Hematopoietic multipotent progenitor cell treated with erythropoietin and hydrocortisone succinate and interleukin-3 and kit ligand, for 17 days (in vitro differentiated cells): Measurements from ENCODE around the gene C1orf198.

Experiments used
- DNase-seq: peaks from one replicate; pipeline ENCODE4 v3.0.0-alpha.2; 2015; ENCODE audit warnings: low spot score

C1orf198 gene

DNA sequence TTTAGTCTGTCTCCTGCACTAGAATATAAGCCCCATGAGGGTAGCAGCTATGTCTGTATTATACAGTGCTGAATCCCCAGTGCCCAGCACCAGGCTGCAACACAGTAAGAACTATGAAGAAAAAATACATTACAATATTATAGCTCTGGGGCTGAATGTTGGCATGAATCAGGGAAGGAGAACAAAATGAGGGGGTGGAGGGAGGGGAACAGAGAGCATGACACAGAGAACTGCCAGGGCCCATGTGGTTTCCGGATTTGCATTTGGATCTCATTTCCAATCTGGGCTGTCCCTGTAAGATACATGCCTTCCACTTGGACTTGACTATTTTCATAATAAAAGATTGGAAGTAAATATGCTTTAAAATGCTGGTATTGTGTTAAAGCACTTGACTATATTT is 35.8 kb downstream of the C1orf198 start:
- DNase-seq, result no peak

DNA sequence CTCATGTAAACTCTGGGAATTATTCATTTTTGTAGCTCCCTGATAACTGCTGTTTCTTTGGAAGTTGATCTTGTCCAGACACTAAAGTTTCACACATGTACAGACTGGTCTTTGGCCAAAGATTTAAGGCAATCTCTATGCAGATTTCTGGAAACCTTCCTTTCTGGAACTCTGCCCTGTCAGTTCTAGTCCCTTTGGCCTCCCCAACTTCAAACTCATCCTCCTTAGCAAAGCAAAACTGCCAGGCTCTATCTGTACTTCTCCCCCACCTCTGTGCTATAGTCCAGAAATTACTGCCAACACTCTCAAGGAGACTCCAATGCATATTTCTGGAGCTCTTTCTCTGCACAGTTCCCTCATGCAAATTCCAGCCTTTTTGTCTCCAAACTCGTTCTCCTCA is 36.5 kb downstream of the C1orf198 start:
- no peak for DNase-seq

DNA sequence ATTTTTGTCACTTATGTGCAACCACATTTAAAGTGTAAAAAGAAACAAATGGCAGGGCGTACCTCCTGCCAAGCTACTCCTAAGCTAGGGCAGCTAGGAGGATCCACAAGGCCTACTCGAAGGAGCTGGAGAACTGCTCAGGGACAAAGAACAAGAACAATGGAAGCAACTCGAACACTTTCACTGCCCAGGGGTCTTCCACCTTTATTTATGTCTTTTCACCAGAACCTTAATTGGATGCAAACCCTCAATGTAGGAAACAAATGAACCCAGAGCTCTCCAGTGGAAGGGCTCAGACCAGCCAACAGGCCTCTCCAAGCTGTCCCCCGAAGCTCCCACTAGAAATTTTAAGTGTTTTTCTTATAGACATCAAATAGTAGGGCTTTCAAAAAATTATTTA is 39.9 kb downstream of the C1orf198 start:
- DNase-seq, result no peak

DNA sequence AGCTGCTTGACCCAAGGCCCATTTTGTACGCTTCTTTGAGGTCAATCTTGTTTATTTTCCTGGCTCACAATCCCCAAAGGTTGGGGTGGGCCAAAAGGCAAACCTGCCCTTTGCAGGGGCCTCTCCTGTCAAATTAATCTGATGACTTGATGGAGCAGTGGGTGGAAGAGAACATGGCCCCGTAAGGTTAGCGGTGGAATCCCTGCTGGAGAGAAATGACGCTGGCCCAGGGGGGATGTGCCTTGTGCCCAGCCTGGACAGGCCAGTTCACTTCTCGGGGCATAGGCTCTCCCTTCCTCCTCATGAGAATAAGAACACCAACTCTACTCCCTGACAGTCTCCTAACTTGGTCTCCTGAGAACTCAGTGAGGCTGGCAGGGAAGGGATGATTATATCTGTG is 40.5 kb downstream of the C1orf198 start:
- DNase-seq, result no peak

DNA sequence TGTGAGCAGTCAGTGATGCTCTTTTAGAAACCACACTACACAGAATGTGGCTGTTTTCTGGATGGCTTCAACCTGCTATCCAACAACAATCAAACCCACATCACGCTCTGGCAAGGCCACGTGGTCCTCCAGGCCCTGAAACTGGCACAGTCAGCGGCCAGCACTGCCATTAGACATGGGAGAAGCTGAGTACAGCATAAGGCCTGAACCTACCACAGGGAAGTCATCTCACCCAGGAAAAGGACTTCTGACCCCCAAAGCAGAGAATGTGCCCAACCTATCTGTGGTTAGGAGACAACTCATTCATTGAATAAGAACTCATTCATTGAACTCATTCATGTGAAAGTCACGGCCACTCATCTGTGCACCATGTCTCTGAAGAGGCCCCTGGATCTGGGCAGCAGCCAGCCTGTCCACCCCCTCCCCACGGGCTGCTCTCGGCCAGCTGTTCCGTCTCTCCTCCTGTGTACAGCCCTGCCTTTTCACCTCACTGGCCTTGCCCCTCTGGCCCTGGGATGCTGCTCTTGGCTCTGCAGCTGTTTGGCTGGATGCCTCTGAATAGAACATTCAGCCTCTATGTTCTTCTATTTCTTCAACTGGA is 41.1 kb downstream of the C1orf198 start:
- DNase-seq, result no peak

DNA sequence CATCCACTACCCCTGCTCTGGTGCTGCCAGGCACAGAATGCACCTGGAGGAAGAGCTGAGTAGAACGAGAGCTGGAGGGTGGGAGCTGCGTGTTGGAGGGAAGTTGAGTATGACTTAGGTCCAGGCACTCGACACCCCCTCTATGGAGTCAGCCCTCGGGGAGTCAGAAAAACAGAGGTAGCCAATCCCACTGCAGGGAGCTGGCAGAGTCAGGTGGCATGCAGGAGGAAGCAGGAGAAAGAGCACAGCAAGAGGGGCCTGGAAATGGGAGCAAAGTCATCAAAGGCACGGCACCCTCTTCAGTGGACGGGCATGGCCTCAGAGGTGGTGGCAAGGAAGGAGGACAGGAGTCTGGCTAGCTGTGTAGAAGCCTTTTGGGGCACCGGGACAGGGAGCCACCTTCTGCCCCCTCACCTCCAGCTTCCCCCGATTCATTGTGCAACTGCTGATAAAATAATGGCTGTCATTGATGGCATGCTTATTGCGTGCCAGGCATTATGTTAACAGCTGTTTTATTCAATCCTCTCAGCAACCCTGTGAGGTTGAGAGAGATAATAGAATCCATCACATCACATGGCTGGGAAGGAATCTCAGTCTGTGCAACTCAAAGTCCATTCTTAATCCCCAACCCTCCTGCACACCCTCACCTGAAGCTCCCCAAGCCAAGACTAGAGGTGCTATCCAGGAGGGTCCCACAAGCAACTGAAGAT is 42.0 kb downstream of the C1orf198 start:
- DNase-seq, result no peak

DNA sequence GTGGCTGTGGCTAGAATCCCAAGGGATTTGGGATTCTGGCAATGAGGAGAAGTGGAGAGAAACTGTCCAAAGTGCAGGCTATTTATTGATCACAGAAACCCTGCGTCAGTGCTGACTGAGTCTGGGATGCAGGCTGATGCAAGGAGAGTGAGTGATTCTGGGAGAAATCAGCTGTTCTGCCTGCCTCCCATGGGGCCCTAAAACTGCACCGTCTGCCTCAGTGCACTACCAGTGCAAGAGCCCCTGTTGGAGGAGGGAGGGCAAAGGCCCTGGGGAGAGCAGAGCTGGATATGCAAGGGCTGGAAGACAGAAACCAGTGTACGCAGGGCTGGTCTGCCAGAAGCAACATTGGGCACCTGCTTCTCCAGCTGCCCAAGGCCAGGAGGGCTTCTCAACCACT is 42.6 kb downstream of the C1orf198 start:
- no peak for DNase-seq

DNA sequence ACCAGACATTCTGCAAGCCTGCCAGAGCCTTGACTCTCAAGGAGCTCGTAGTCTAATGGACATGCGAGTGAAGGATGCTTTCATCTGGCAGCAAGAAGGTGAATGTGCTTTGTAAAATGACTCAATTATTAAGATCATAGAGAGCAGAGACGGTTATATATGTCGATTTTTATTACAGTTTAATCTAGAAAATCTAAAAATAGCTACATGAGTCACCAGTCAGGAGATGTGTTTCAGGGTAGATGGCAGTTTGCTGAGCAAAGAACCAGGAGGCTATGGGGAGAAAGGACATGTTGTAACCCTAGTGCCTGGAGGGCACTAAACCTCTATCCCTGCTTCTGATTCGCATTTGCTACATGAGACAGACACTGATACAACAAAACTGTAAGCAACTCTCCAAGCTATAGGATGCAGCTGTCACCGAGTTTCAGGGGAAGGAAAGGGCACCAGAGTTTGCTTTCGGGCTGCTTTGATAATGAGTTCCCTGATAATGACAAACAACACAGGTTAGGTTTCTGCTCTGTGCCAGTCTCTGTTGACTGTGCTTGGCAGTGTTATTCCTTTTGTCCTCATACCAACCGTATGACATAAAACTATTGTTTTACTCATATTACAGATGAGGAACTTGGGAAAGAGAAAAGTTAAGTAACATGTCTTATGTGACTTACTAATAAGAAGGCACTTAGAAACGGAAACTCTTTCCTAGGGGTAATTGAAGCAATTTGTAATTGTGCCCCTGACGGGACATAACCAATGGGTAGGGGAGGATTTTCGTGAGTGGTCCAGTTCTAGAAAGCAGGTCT is 43.2 kb downstream of the C1orf198 start:
- no peak for DNase-seq

DNA sequence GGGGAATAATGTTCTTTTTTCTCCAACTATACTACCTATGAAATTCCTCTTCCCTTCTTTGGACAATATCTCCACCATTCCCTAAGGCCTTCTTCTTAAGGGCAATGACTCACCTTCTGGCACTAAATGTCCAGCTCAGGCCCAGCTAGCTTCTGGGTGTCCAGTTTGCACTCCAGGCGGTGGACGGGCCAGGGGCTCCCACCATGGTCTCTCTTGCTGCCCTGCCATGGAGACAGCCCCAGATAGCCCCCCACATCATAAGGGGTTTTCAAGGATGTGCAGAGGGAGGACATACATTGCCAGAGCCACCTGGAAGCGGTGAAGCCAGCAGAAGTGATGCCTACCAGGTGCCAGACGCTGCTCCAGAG is 43.8 kb downstream of the C1orf198 start:
- DNase-seq, result no peak

DNA sequence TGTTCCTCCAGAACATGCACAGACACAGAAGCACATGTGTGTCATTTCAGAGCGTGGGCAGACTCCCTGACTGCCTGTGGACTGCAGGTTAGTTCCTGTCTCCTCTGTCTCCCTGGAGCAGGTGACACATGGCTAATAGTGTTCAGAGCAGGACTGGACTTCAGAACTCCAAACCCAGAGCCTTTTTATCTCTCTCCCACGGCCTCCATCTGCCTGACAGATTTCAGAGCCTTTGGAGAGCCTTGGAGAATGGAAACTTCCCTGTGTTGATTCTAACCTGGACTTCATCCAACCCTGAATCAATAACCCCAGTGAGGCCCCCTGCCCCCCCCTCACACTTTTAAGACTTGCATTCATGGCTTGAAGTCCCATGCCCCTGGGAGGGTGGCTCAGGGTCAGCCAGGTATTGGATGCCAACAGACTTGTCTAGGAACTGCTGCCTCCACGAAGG is 44.4 kb downstream of the C1orf198 start:
- no peak for DNase-seq

DNA sequence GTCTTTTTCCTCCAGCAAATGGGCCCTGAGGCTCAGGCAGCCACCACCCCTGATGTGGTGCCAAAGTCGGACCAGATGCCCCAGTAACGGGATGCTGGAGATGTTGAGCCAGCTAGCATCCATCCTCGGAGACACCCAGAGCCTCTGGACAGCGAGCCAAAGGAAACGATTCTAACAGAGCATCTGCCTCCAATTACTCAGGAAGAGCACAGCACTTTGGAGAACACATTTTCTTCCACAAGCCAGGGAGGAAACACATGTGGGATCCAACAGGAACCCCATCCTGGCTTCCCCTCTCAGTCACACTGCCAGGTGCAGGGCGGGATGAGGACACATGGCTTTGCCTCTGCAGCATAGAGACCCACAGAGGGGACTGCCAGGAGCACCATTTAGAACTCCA is 44.9 kb downstream of the C1orf198 start:
- no peak for DNase-seq

DNA sequence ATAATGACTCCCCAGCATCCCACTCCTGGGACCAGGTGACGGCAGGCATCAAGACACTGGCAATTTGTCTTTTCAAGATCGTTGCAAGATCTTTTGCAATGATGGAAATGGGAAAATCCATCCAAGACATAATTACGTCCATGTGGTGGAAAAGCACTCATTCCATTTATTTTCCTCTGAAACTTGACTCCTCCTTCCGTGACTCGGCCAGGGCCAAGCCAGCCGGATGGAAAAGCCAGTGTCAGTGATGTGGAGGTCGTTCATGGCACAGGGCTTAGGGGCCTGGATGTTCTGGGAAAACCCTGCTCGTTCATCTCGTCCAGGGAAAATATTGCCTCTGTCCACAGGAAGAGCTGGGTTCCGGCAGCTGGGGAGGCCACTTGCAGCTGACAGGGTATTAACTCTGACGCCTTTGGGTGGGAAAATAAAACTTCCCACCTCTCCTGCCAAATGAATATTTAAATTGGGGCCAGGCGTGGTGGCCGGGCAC is 46.2 kb downstream of the C1orf198 start:
- no peak for DNase-seq

DNA sequence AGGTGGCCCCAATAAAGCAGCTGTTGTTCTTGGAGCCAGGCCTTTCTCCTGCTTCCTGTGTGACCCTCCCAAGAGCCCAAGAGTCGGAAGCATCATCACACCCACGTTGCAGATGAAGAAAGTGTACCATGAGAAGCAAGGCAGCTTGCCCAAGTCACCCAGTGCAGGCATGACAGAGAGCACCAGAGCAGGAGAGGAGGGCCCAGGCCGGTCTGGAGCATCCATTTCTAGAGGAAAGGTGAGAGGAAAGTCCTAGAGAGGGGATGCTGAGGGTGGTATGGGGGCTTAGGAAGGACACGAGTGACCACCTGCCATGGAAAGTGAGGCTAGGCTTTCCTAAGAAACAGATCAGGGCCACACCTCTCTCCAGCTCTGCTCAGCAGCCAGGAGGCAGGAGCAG is 47.0 kb downstream of the C1orf198 start:
- no peak for DNase-seq

DNA sequence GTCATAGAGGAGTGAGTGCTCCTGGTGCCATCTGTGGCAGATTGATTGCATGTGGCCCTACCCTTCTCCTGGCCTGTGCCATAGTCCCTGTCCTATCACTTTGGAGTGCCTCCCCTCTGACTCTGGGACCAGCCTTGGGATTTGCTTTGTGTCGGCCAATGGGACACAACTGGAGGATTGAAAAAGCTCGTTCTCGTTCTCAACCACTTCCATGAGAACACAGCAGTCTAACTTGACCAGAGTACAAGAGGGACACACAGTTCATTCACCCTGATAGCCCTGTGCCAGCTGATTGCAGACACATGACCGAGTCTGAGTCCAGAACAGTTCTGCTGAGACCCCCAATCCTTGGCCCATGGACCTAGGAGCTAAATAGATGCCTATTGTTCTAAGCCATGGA is 47.8 kb downstream of the C1orf198 start:
- no peak for DNase-seq

DNA sequence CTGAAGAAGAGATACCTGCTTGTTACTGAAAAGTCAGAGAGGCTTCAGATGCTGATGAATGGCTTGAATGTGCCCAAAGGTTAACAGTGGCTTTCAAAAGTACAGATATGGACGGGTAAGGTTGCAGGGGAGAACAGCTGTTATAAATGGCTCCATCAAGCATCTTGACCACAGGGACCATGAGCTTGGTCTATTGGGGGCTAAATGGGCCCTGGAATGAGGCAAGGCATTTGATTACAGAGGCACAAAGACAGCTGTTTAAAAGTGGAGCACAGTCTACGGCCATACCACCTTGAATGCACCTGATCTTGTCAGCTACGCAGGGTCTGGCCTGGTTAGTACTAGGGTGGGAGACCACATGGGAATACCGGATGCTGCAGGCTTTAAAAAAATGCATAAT is 48.3 kb downstream of the C1orf198 start:
- no peak for DNase-seq

DNA sequence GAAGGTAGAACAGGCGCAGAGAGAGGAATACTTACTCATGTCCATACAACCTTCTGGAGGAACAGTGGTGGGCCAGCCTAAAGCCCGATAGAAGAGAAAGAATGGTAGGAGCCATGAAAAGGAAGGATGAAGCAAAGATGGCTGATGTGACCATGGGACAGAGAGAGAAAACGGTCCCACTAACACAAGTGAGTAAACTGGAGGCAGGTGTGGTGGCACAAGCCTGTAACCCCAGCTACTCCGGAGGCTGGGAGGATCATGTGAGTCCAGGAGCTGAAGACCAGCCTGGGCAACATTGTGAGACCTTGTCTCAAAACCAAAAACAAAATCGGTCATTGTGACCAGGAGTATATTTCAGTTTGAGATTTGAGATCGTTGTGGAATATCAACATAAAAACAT is 49.4 kb downstream of the C1orf198 start:
- no peak for DNase-seq

DNA sequence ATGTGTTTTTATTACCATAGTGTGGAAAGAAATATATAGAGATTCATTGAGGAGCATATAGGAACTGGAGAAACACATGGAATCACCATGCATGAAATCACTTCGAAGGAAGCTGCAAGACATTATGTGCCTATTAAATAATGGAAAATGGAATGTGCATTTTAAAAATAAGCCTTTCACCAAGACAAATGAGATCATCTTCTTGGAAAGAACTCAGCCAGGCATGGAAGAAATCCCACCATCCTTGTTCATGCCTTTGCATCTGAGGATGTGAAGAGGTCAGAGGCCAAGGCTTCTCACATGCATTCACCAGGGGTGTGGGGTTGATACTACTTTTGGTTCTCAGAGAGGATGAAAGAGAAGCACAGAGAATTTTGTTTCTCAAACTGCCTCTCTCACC is 50.0 kb downstream of the C1orf198 start:
- DNase-seq, result no peak

DNA sequence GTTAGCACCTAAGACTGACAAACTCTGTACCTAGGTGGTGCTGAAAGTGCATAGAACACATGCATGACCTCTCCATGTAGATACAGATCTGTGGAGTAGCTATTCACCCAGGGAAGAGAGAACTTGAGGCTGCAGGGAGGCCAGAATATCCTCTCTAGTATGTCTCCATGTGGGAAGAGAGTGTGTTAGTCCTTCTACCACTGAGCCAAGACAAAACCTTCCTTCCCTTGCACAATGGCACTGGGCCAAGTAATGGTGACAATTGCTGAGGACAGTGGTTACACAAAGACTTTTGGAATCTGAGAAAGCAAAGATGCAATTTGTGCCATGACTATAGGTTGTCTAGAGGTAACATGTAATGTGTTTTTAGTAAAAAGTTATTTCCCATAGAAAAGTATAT is 52.3 kb downstream of the C1orf198 start:
- no peak for DNase-seq

DNA sequence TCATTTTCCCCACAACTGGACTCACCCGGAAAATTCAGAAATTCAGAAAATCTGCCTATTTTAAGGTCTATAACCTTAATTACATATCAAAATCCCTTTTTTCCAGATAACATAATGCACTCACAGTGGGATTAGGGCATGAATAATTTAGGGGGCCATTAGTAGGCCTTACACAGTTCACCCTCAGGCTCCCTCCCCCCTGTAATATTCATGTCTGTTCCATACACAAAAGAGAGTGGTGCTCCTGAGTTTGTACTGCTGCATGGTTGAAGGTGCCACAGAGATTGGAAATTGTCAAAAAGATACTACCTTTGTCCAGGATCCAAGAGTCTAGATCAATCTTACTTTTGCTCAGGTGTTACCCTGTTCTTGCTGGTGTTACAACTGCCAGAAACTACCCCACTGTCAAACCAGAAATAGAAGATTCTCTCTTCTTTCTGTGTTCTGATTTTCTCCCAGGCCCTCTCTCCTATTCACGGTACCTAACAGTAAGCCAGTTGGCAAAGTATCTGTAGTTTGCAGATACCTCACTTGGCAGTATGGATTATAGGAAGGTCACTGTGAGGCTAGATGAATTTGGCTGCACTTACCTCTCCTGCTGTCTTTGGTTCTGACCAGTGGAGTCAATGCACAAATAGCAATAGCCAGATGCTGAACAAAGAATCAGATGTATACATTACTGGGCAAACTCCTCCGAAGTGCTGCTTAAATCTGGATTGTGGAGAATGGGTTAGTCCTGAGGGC is 53.2 kb downstream of the C1orf198 start:
- no peak for DNase-seq

DNA sequence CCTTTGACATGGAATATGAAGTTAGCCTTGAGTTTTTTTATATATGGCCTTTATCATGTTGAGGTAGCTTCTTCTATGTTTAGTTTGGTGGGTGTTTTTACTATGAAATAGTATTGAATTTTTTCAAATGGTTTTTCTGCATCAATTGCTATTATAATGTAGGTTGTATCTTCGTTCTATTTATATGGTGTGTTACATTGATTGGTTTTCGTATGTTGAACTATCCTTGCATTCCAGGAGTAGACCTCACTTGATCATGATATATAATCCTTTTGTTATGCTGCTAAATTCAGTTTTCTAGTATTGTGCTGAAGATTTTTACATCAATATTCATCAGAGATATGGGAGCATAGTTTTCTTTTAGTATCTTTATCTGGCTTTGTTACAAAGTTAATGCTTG is 55.8 kb downstream of the C1orf198 start:
- DNase-seq, result no peak

DNA sequence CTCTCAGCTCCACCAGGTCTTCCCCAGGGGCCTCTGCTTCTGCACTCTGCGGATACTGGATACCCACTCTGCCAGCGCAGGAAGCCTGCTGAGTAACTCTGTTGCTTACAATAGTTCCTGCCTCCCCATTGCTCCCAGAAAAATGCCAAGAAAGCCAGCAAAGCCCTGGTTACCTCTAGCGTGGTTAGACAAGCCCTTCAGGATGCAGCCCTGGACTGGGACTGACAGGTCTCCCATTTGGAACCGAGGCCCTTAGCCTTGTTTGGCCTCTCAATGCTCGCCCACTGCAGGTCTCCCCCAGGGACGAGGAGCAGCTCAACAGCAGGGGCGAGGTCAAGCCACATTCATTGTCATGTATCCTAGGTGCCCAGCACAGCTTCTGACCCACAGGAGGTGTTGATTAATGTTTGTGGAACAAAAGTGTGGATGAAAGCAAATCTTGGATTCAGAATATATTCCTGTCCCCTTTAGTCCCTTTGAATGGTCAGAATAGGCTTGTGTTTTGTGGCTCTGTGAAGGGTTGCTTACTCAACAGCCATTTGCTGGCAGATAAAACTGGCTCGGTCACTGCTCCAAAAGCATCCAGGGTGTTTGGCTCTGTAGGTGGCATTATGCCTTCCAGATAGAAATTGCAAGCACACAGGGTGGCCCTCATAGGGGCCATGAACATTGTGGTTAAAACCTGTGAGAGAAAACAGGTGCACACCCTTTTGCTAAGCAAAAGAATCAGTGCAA is 58.9 kb downstream of the C1orf198 start:
- no peak for DNase-seq
